HepG2 (cell line): Measurements from ENCODE around the gene EVA1A. TPM values are rescaled to one million over a fixed set of nuclear protein-coding genes. Genes with fewer than 3 reads are reported as not detected.

Experiments
- ARID5B ChIP-seq: IDR thresholded peaks from 2 replicates; pipeline ENCODE4 v1.4.0; 2020; ENCODE audit warnings: mild to moderate bottlenecking, missing genetic modification reagents
- CBFB ChIP-seq: sonication (generic); formaldehyde crosslinking; IDR thresholded peaks from 2 replicates; pipeline ENCODE4 v1.4.0; 2020; ENCODE audit warnings: missing genetic modification reagents
- DMTF1 ChIP-seq: sonication (generic); formaldehyde crosslinking; IDR thresholded peaks from 2 replicates; pipeline ENCODE4 v1.4.0; 2020; ENCODE audit warnings: mild to moderate bottlenecking, missing genetic modification reagents
- EZH2 ChIP-seq: conservative IDR thresholded peaks from 2 replicates; pipeline ENCODE4 v1.6.1; 2012; ENCODE audit warnings: mild to moderate bottlenecking, low read depth, low read length, moderate library complexity
- GZF1 ChIP-seq: sonication (generic); formaldehyde crosslinking; IDR thresholded peaks from 2 replicates; pipeline ENCODE4 v1.5.1; 2020; ENCODE audit warnings: mild to moderate bottlenecking, missing genetic modification reagents
- KMT2B ChIP-seq: IDR thresholded peaks from 2 replicates; pipeline ENCODE4 v1.6.1; 2016; ENCODE audit warnings: missing genetic modification reagents, missing compliant biosample characterization
- MAFF ChIP-seq: IDR thresholded peaks from 2 replicates; pipeline ENCODE4 v1.6.1; 2011; ENCODE audit warnings: low read depth, low read length, improper control_type of control experiment
- MATR3 ChIP-seq: sonication (generic); formaldehyde crosslinking; IDR thresholded peaks from 2 replicates; pipeline ENCODE4 v1.4.0; 2020; ENCODE audit warnings: missing genetic modification reagents
- NAIF1 ChIP-seq: sonication (generic); formaldehyde crosslinking; IDR thresholded peaks from 2 replicates; pipeline ENCODE4 v1.5.0; 2020; ENCODE audit warnings: mild to moderate bottlenecking, missing genetic modification reagents, borderline replicate concordance
- PBX3 ChIP-seq: sonication (generic); formaldehyde crosslinking; IDR thresholded peaks from 2 replicates; pipeline ENCODE4 v1.8.1; 2023; ENCODE audit warnings: missing genetic modification reagents, inconsistent platforms, borderline replicate concordance
- RELA ChIP-seq: sonication (generic); formaldehyde crosslinking; IDR thresholded peaks from 2 replicates; pipeline ENCODE4 v1.4.0; 2020; ENCODE audit warnings: missing genetic modification reagents
- REPIN1 ChIP-seq: sonication (generic); formaldehyde crosslinking; IDR thresholded peaks from 2 replicates; pipeline ENCODE4 v1.8.0; 2022; ENCODE audit warnings: missing genetic modification reagents, low read depth, mild to moderate bottlenecking, borderline replicate concordance
- RXRB ChIP-seq: IDR thresholded peaks from 2 replicates; pipeline ENCODE4 v1.6.1; 2016; ENCODE audit warnings: borderline replicate concordance, missing genetic modification reagents, missing compliant biosample characterization
- SAFB2 ChIP-seq: sonication (generic); formaldehyde crosslinking; IDR thresholded peaks from 2 replicates; pipeline ENCODE4 v1.5.1; 2020; ENCODE audit warnings: missing genetic modification reagents, low read depth, mild to moderate bottlenecking, borderline replicate concordance
- TOE1 ChIP-seq: sonication (generic); formaldehyde crosslinking; IDR thresholded peaks from 2 replicates; pipeline ENCODE4 v1.4.0; 2020; ENCODE audit warnings: mild to moderate bottlenecking, missing genetic modification reagents
- ZNF230 ChIP-seq: sonication (generic); formaldehyde crosslinking; IDR thresholded peaks from 2 replicates; pipeline ENCODE4 v1.4.0; 2020; ENCODE audit warnings: mild to moderate bottlenecking, missing genetic modification reagents
- ZNF30 ChIP-seq: sonication (generic); formaldehyde crosslinking; IDR thresholded peaks from 2 replicates; pipeline ENCODE4 v1.5.0; 2020; ENCODE audit warnings: mild to moderate bottlenecking, missing genetic modification reagents
- ZNF879 ChIP-seq: sonication (generic); formaldehyde crosslinking; IDR thresholded peaks from 2 replicates; pipeline ENCODE4 v1.8.1; 2023; ENCODE audit warnings: missing genetic modification reagents
- polyA plus RNA-seq, 8 experiments: library from polyadenylated mRNA; depleted of rRNA in 3 of 8; stranded (reverse) in 7 of 8; unstranded in 1 of 8; fragments of >200 nt; fragmentation: Illumina TruSeq in 4 of 8; extraction: Trizol in 4 of 8; gene quantifications; 2 replicates each; pipeline versions ENCODE4 v1.2.1 to v1.2.3, GENCODE V29; 2011 to 2016; ENCODE audit warnings: low read depth in 4 of 8, missing spikeins in 1 of 8, mixed read lengths in 1 of 8; ENCODE audit not compliant: insufficient read depth in 1 of 8
- total RNA-seq, 5 experiments: library from RNA; depleted of rRNA; stranded (reverse); fragments of >200 nt; fragmentation: Illumina TruSeq; extraction: Trizol; gene quantifications; 2 replicates each; pipeline ENCODE4 v1.2.3, GENCODE V29; 2016; ENCODE audit warnings: low read depth in 1 of 5
- TF ChIP-seq, protein P1 (sequence below): sonication (generic); formaldehyde crosslinking; IDR thresholded peaks from 2 replicates; pipeline ENCODE4 v1.5.0; 2020; ENCODE audit warnings: missing genetic modification reagents, mild to moderate bottlenecking, borderline replicate concordance
- TF ChIP-seq, protein P2 (sequence below): sonication (generic); formaldehyde crosslinking; IDR thresholded peaks from 2 replicates; pipeline ENCODE4 v1.5.0; 2020; ENCODE audit warnings: missing genetic modification reagents, mild to moderate bottlenecking, borderline replicate concordance

EVA1A gene
- total and polyA plus RNA-seq, 2 of the 13 experiments (the other 11 are each of a cell fraction or from before 2014, with no cell fraction given) = 57.5 to 57.8 TPM

DNA sequence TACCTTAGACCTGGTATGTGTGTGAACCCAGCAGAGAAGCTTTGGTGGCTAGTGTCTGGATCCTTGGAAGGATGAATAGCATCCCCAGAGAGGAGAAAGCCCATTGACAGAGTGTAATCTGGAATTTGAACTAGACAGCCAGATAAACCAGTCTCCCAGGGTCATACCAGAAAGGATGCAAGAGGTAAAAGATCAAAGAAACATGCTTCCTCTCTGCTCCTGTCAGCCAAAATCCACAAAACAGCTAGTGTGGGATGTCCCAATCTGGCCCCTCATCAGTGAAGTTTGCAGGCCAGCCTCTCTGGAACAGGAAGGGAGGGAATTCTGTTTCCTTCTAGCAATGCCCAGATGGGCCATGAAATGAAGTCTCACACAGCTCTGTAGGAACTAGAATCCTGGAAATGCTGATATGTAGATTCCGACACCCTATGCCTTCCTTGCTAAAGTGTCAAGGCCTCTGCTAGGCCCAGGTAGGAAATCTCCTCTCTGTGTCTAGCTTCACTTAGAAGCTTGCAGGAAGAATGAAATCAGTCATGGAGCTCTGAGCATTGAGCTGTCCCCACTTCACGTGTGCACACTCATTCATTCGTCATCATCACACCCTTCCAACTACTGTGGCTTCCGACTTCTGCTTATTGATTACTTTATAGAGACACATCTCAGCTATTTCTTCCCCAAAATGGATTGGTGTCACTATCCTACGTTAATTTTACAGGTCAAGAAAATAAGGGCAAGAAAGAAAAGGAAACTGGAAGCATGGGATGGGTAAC lies 38.0 kb downstream of the EVA1A start (continued):
- peak; percentile 99 for TF ChIP-seq ARID5B
- TF ChIP-seq KMT2B (CRISPR knock-in tag) = no peak
- TF ChIP-seq SAFB2 = no peak
- no peak for TF ChIP-seq MATR3 (CRISPR knock-in tag)
- TF ChIP-seq ZNF230 (CRISPR knock-in tag) = 0 out of 2 replicates have a peak, but pooled peaks have one; percentile 55
- TF ChIP-seq ZNF879 (CRISPR knock-in tag) = no peak
- TF ChIP-seq ZNF30 = no peak
- TF ChIP-seq PBX3 (CRISPR knock-in tag) = no peak
- no peak for TF ChIP-seq NAIF1 (CRISPR knock-in tag)
- no peak for TF ChIP-seq GZF1 (CRISPR knock-in tag)
- no peak for TF ChIP-seq EZH2
- TF ChIP-seq RXRB (CRISPR knock-in tag) = peak; percentile 98
- TF ChIP-seq DMTF1 (CRISPR knock-in tag) = peak; percentile 49; the same call in 1 of the 2 replicates
- TF ChIP-seq, protein P1, sequence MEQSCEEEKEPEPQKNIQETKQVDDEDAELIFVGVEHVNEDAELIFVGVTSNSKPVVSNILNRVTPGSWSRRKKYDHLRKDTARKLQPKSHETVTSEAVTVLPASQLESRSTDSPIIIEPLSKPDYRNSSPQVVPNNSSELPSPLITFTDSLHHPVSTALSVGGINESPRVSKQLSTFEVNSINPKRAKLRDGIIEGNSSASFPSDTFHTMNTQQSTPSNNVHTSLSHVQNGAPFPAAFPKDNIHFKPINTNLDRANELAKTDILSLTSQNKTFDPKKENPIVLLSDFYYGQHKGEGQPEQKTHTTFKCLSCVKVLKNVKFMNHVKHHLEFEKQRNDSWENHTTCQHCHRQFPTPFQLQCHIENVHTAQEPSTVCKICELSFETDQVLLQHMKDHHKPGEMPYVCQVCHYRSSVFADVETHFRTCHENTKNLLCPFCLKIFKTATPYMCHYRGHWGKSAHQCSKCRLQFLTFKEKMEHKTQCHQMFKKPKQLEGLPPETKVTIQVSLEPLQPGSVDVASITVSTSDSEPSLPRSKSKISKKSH (CRISPR knock-in tag) = no peak
- TF ChIP-seq CBFB (CRISPR knock-in tag) = peak; percentile 93
- peak; percentile 81 for TF ChIP-seq REPIN1 (CRISPR knock-in tag)
- no peak for TF ChIP-seq RELA (CRISPR knock-in tag)
- 0 out of 2 replicates have a peak, but pooled peaks have one; percentile 23 for TF ChIP-seq MAFF
- TF ChIP-seq TOE1 (CRISPR knock-in tag) = no peak
- TF ChIP-seq, protein P2, sequence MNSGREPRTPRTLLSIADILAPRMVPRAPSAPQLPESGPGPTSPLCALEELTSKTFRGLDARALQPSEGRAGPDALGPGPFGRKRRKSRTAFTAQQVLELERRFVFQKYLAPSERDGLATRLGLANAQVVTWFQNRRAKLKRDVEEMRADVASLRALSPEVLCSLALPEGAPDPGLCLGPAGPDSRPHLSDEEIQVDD = no peak
